Body of pancreas (tissue), 4 donors: ENCODE results near the gene ANGEL2.

Experiments
- CTCF ChIP-seq, 7 experiments: fragments of 450-650 bp in 4 of 7; fragments of 200-600 bp in 3 of 7; sonication (generic) in 3 of 7; IDR thresholded peaks; one replicate each; pipeline ENCODE4 v1.5.1; 2016 to 2019; ENCODE audit warnings: antibody characterized with exemption in 7 of 7
- POLR2A ChIP-seq, 3 donors: fragments of 450-650 bp; IDR thresholded peaks; one replicate each; pipeline ENCODE4 v1.6.1; 2016; ENCODE audit warnings: antibody characterized with exemption in 3 of 3, mild to moderate bottlenecking in 2 of 3

DNA sequence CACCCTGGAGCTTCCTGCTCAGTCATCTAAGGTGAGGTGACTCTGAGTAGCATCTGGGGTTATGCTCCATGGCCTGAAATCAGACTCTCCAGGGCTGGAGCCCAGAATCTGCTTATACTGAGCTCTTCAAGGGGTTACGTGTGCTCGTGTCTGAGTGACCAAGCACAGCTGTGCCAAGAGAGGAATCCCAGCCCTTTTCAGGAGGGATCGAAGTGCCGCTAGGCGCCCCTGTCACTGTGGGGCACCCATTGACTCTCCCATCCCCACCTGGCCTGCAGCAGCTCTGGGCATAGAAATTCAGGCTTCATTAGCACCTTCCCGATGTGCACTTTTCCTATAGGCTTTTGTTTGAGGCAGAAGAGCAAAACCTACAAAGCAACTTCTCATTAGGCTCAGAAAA is 51.6 kb downstream of the ANGEL2 start:
- TF ChIP-seq CTCF (IDR thresholded peaks at IDR 0.05), result no peak
- no peak for TF ChIP-seq POLR2A (IDR thresholded peaks at IDR 0.05)
